Measurements from ENCODE around the gene OR14A2.

GRCh38 chr1:247679639-247680038, 68.3 kb downstream of the OR14A2 start, which contains the start of gene OR13G1:
- TF ChIP-seq CTCF (IDR thresholded peaks at IDR 0.05) (no peak), EZH2phosphoT487 (IDR thresholded peaks at IDR 0.05) (no peak)

Measured in neural progenitor cell (in vitro differentiated cells).